BJ (cell line): ENCODE measurements around the gene CELA2B. TPM values are rescaled to one million over a fixed set of nuclear protein-coding genes. Genes with fewer than 3 reads are reported as not detected.

ENCODE experiments used
- CTCF ChIA-PET: fragments of 350-600 bp; formaldehyde crosslinking; extraction: SDS; loops from one replicate; lab custom pipeline; 2021; ENCODE audit warnings: antibody characterized with exemption, inconsistent platforms; lab: Yijun Ruan, JAX
- POLR2A ChIA-PET: fragments of 300-600 bp; sonication (Branson Sonifier 250); formaldehyde crosslinking; extraction: SDS; loops from one replicate; lab custom pipeline; 2021; ENCODE audit warnings: antibody characterized with exemption; lab: Charles Lee
- DNase-seq: peaks from one replicate; pipeline ENCODE4 v3.0.0-alpha.2; 2011; ENCODE audit warnings: low read depth
- H3K27me3 ChIP-seq: 2 replicates; pipeline ENCODE4 v1.6.0; 2011; ENCODE audit warnings: low read length; ENCODE audit not compliant: control insufficient read depth, insufficient read depth
- H3K36me3 ChIP-seq: 2 replicates; pipeline ENCODE4 v1.5.1; 2011; ENCODE audit warnings: low read length; ENCODE audit not compliant: control insufficient read depth, insufficient read depth
- H3K4me3 ChIP-seq: 2 replicates; pipeline ENCODE4 v1.5.1; 2011; ENCODE audit warnings: low read depth, mild to moderate bottlenecking, control low read depth, low read length
- polyA plus RNA-seq: library from polyadenylated mRNA; depleted of rRNA; stranded (reverse); fragments of >200 nt; gene quantifications from 2 replicates; pipeline ENCODE4 v1.2.3, GENCODE V29; 2011
- TF ChIP-seq, protein P1 (sequence below): IDR thresholded peaks from 2 replicates; pipeline ENCODE4 v1.5.1; 2011; ENCODE audit warnings: low read depth, mild to moderate bottlenecking, control low read depth, inconsistent platforms, low read length, moderate library complexity; ENCODE audit not compliant: insufficient read depth

The CELA2B gene
- polyA plus RNA-seq, 1 experiment, result not detected

DNA sequence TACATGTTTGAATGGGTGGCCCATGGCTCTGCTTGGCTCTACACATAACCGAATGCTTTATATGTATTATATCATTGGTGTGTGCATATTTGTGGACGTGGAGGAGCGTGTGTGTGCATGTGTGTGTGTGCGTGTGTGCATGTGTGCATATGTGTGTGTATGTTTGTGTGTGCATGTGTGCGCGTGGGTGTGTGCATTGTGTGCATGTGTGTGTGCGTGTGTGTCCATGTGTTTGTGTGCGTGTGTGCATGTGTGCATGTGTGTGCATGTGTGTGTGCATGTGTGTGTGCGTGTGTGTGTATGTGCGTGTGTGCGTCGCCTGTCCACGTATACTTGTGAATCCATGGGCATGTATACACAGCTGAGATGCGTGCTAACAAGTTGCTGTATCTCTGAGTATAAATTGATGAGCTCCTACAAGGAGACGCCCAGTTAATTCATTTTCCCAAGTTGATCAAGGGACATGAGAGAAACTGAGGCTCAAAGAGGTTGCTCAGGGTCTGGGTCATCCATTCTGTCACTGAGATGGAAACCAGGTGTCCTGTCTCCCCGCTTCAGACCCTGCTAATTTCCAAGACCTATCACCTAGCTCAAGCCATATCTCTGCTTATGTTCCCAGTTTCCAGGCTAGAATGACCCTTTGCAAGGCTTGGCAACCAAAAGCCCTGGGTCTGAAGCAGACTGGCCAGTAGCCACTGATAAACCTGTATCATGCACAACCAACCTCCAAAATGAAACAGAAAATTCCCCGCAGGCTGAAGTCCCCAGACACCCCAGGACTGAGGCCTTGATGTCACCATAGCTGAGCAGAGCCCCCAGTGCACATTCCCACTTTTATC is 40.4 kb upstream of the CELA2B start:
- POLR2A ChIA-PET, result no interaction called here
- no peak overlapping the region for H3K4me3 ChIP-seq
- no peaks in the 10 kb centered on the region for H3K27me3 ChIP-seq
- no peaks in the 10 kb centered on the region; the same call in 1 of the 2 replicates for H3K36me3 ChIP-seq
- TF ChIP-seq, protein P1, sequence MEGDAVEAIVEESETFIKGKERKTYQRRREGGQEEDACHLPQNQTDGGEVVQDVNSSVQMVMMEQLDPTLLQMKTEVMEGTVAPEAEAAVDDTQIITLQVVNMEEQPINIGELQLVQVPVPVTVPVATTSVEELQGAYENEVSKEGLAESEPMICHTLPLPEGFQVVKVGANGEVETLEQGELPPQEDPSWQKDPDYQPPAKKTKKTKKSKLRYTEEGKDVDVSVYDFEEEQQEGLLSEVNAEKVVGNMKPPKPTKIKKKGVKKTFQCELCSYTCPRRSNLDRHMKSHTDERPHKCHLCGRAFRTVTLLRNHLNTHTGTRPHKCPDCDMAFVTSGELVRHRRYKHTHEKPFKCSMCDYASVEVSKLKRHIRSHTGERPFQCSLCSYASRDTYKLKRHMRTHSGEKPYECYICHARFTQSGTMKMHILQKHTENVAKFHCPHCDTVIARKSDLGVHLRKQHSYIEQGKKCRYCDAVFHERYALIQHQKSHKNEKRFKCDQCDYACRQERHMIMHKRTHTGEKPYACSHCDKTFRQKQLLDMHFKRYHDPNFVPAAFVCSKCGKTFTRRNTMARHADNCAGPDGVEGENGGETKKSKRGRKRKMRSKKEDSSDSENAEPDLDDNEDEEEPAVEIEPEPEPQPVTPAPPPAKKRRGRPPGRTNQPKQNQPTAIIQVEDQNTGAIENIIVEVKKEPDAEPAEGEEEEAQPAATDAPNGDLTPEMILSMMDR, result no peak
- CTCF ChIA-PET, result interaction anchor here (1.0 to 13.1 kb wide), 4 partner anchors 19 to 130 kb away, joined by 3 to 242 read pairs (median 4); no protein-coding TSS in a partner anchor
- DNase-seq, result no peak

- TF ChIP-seq, protein P1, result no peak
- no peak for DNase-seq
- ChIA-PET CTCF (interaction anchor here (0.7 to 2.7 kb wide), 3 partner anchors 44 to 132 kb away, joined by 3 to 16 read pairs (median 3); no protein-coding TSS in a partner anchor), POLR2A (no interaction called here)
- no peaks in the 10 kb centered on the region for H3K27me3 ChIP-seq
- no peaks in the 10 kb centered on the region; the same call in 1 of the 2 replicates for H3K36me3 ChIP-seq
- H3K4me3 ChIP-seq, result no peak overlapping the region
Measured at GRCh38 chr1:15436881-15437442, 38.9 kb upstream of the CELA2B start.

DNA sequence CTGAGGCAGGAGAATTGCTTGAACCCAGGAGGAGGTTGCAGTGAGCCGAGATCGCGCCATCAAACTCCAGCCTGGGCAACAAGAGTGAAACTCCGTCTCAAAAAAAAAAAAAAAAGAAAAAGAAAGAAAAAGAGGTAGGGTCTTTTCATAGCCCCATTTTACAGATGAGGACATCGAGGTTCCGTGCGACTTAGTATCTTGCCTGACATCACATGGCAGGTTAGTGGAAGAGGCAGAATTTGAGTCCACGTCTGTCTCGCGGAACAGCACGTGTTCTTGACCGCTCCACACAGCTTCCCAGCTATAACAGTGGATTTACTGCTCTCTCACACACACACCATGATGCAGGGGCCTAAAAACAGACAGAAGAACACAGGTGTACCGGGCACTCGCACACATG is 36.6 kb upstream of the CELA2B start:
- no peak for DNase-seq
- ChIA-PET CTCF (interaction anchor here (2.7 kb wide), 1 partner anchor 115 kb away, joined by 16 read pairs; no protein-coding TSS in a partner anchor), POLR2A (no interaction called here)
- no peaks in the 10 kb centered on the region; the same call in 1 of the 2 replicates for H3K36me3 ChIP-seq
- TF ChIP-seq, protein P1, result no peak
- no peak overlapping the region for H3K4me3 ChIP-seq
- peaks cover 5% of the 10 kb centered on the region; the same call in 1 of the 2 replicates for H3K27me3 ChIP-seq

DNA sequence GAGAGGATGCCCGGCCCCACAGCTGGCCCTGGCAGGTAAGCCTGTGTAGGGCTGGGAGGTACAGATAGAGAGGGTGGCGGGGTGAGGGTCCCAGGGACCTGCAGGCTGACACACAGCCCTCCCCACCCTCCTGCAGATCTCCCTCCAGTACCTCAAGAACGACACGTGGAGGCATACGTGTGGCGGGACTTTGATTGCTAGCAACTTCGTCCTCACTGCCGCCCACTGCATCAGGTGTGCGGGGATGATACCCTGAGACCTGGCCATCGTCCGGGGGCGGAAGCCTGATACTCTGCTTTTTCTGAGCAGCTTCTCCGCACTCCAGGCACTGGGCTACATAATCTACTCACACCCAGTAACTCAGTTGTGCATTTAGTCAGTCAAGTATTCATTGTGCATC is 35.5 kb upstream of the CELA2B start:
- ChIA-PET POLR2A (no interaction called here), CTCF (no interaction called here)
- no peak overlapping the region for H3K4me3 ChIP-seq
- TF ChIP-seq, protein P1, result no peak
- peaks cover 5% of the 10 kb centered on the region; the same call in 1 of the 2 replicates for H3K27me3 ChIP-seq
- no peaks in the 10 kb centered on the region; the same call in 1 of the 2 replicates for H3K36me3 ChIP-seq
- DNase-seq, result no peak

GRCh38 chr1:15441247-15441646 is 34.7 kb upstream of the CELA2B start:
- Histone ChIP-seq H3K4me3 (no peak overlapping the region), H3K27me3 (peaks cover 6% of the 10 kb centered on the region; the same call in 1 of the 2 replicates), H3K36me3 (no peaks in the 10 kb centered on the region; the same call in 1 of the 2 replicates)
- DNase-seq, result no peak
- ChIA-PET POLR2A (no interaction called here), CTCF (interaction anchor here (1.0 to 1.4 kb wide), 3 partner anchors 8 to 118 kb away, joined by 3 to 4 read pairs (median 3); no protein-coding TSS in a partner anchor)
- TF ChIP-seq, protein P1, result no peak
